Stimulated activated CD8-positive, alpha-beta memory T cell treated with anti-CD3 and anti-CD28 coated beads, Interleukin-12 subunit alpha, Interleukin-12 subunit beta, amount 100 ng/mL, for 24 hours (primary cell): ENCODE measurements around the gene SH3RF1.

Source experiments
- DNase-seq: peaks from one replicate; pipeline ENCODE4 v3.0.0-alpha.2; 2020; ENCODE audit errors: extremely low read depth

Gene SH3RF1

DNA sequence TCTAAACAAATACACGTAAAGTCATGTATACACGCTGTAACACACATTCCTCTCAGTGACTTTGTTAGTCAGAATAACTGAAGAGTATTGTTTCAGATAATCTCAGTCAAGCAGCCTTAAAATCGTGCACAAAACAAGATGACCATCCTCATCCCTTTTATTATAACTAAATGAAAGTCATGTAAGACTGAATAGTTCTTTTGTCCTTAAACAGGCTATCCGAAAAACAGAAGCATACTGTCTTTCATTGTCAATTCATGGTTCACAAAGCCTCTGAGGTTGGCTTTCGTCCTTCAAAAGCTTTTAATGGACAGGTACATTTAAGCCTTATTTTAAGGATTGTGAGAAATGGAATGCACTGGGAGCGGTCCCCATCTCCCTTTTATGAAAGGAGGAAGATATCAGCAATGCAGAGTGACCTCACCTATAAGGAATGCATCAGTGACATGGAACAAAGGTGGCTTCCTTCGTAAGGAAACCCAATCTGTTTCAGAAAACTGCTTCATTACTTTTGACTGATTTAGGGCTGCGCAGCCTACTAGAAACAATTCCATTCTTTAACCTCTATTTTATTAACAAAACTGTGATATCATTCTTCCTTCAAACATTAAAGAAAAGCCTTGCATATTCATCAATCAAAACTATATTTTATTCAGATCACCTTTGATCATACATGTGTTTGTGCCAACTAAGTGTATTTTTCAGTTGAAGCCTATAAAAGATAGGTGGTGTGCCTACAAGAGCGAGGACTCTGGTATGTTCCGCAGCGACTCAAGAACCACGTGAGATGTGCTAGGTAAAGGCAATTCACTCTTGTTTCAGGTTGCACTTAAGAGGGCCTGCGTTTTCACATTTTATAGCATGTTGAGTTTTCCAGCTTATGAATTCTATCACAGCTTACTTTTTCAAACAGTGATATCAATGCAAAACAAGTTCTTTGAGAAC, 19.2 kb downstream of the SH3RF1 start:
- no peak for DNase-seq

DNA sequence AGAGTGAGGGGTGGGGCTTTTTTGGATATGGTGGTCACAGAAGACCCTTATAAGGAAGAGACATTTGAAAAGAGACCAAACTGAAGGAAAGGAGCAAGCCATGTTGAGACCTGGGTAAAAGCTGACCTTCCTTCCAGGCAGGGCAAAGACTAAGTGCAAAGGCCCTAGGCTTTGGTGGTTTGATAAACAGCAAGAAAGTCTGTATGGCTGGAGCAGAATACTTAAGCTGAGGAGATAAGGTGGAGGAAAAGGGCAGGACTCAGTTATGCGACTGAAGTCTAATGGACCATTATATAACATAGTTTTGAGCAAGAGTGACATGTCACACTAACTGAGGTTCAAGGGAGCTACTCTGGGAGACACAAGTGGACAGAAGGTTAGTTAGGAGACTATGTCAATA, 20.0 kb downstream of the SH3RF1 start:
- DNase-seq: no peak

DNA sequence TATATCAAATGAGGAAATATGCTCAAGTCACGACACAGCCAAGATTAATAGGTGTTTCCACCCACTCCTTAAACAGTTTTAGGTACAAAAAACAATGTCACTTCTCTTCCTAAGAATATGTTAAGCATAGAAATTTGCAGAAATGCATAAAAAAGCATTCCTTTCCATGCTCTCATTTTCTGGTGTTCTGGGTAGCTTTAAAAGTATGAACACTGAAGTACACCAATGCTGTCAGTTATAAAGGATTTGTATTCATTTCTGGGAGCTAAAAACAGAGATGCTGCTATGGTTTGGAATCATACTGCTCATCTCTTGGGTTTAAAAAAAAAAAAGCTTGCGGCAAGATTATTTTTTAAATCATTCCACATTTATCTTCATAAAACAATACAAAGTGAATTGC, 20.8 kb downstream of the SH3RF1 start:
- no peak for DNase-seq

DNA sequence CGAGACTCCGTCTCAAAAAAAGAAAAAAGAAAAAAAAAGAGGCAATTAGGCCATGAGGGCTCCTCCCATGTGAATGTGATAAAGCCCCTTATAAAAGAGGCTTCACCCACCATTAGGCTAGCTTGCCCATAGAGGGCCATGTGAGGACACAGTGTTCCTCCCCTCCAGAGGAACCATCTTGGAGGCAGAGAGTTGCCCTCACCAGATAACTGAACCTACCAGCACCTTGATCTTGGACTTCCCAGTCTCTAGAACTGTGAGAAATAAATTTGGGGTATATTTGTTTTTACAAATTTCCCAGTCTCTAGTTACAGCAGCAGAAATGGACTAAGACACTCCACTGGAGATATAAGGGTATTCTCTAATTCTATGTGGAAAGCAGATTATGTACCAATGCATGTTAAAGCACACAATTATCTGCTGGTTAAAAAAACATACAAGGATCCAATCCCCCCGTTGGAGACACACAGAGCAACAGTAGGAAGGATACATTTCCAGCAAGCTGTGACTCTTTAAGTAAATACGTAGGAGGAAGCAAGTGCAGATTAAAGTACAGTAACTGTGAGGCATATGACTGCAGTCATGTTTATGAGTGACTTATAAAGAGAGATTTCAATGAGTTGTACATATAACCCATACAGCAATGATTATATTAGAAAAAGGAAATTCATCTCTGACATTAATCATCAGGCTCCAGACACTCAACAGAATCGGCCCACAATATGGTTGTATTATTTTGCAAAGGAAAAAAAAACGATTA, 21.4 kb downstream of the SH3RF1 start:
- DNase-seq: no peak

DNA sequence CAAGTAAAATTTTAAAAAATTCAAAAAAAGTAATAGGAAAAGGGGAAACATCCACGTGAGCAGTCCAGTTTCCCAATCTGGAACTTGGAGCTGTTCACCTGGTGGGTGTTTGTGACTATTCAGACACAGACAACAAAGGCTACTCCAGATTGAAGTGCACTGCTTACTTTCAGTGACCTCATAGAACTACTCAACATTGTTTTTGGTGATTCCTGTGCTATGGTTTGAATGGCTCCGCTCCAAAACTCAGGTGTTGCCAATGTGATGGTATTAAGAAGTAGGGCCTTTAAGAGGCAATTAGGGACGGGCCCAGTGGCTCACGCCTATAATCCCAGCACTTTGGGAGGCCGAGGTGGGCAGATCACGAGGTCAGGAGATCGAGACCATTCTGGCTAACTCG, 22.1 kb downstream of the SH3RF1 start:
- DNase-seq: no peak

DNA sequence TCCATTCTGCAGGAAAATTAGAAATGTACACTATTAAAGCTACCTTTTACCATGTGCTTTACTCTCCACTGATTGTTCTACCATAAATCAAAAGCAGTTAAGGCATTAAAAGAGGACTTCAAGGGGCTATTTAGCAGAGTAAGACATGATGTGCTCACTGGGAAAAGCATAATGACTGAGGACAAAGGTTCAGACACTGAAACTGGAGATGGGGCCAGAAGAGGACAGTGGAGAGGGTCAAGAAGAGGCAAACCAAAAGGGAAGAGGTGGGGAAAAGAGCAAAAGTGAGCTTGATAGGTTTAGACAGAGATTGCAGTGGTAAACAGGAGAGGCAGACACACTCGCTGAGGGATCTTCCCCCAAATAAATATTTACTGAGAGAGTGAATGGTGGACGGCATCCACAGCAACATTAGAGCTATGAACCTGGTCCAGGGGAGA, 23.8 kb downstream of the SH3RF1 start:
- no peak for DNase-seq

DNA sequence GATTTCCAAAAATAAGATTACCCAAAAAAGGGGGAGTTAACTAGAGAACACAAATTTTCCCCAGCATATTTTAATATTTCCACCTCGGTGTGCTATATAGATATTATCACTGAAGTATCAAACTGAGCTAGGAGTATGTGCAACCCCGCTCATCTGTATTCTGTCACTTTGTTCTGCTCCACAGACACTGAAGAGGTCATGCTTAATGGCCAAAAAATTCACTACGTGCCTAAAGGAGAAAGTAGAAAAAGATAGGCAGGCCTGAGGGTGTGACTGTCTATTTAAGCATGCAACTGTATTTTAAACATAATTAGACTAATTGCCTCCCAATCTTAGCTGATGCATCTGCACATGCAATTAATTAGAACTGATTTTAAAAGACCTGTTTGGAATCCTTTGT, 24.5 kb downstream of the SH3RF1 start:
- no peak for DNase-seq

DNA sequence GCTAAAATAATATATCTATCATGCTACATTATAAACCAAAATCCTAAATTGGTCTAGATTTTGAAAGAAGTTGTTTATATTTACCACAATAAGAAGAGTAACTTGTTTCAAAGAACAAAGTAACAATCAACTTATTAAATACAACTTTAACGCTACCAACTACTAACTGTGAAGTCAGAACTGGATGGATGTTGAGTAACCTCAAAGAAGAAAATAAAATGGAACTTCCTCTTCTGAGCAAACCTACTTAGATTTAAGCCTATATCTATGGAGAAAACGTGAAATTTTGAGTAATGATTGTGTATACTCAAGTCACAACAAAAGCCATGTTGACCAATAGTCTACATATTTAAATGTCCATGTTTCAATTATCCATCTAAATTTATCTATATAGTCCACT, 25.7 kb downstream of the SH3RF1 start:
- no peak for DNase-seq

DNA sequence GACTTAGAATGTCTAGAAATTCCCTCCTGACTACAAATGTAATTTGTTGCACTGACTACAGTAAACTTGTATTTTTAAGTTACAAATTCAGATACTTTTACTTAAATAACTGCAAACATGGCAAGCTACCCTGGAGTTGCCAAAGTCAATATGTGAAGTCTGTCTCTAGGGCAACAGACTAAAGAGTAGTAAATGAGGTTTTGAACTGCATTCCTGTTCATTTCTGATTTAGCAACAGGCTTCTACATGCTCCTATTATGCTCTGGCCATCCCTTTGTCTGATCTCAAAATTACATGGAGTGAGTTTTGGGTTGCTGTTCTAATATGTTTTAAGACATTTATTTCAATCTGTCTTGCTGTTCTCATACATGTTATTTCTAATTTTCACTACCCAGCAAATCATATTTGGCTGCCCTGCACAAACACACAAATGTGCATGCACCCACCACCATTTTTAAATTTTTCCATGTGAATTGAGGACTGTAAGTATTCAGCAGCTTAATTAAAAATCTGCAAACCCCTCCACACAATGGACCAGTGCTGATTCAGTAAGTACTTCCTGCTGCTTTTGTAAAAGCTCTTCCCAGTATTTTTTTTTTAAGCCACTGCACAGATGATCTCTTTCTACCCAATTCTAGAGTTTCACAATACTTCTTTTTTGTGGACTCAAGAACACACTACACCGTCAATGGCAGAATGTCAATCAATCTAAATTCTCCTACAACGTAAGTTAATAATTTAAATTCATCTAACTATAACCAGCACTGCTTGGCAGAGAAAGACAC, 26.7 kb downstream of the SH3RF1 start:
- no peak for DNase-seq

DNA sequence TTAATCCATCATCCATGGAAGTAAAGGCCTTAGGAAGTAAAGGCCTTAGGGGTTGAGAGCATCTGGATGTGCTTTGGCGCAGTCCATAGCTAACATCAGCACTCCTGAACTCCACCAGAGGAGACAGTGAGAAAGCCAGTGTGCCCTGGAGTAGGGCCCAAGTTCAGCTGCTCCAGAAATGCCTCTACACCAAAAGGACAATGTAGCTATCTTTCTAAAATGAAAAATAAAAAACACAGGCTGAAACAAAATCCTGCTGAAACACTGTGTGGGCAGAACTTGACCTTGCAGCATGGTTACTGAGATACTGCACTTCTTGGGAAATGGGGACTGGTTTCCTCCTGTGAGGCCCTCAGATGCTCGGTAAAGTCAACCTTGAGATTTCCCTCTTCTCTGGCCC, 29.3 kb downstream of the SH3RF1 start:
- DNase-seq: no peak

DNA sequence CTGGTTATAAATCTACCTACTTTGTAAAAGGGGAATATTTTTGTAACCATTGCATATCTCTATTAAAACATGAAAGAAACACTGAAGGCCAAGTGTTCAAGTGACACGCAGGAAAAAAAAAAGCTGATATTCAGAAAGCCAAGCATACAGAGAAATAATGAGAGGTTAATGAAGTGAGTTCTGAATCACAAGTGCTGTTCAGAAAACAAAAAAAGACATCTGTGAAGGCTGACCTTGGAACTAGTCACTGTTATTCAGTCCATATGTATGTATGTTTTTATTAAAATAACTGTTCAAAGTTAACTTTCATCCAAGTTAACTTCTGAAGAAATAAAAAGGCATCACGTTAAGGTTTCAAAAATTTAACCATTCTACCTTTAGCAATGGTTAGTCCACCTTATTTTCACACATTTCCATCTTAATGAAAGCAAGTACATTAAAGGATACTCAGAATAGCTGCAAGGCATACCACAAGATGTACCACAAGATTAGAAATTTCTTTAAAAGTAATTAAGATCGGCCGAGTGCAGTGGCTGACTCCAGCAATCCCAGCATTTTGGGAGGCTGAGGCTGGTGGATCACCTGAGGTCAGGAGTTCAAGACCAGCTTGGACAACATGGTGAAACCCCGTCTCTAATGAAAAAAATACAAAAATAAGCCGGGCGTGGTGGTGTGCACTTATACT, 31.4 kb downstream of the SH3RF1 start:
- no peak for DNase-seq

DNA sequence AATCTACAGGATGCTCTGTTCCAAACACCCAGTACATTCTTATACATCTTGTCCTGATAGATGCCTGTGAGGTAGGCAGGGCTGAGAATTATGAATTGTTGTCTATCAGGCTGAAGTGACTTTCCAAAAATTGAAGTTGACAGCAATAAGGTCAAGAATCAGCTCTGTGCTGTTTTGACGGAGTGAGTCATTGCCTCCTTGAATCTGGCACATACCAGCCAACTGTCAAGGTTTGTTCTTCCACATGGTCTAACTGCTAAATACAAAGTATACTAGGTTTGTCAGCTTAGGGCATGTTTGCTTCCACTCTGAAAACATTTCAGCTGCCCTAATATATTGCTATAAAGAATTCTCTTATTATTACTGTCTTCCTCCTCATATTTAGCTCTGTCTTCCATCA, 32.3 kb downstream of the SH3RF1 start:
- DNase-seq: no peak

DNA sequence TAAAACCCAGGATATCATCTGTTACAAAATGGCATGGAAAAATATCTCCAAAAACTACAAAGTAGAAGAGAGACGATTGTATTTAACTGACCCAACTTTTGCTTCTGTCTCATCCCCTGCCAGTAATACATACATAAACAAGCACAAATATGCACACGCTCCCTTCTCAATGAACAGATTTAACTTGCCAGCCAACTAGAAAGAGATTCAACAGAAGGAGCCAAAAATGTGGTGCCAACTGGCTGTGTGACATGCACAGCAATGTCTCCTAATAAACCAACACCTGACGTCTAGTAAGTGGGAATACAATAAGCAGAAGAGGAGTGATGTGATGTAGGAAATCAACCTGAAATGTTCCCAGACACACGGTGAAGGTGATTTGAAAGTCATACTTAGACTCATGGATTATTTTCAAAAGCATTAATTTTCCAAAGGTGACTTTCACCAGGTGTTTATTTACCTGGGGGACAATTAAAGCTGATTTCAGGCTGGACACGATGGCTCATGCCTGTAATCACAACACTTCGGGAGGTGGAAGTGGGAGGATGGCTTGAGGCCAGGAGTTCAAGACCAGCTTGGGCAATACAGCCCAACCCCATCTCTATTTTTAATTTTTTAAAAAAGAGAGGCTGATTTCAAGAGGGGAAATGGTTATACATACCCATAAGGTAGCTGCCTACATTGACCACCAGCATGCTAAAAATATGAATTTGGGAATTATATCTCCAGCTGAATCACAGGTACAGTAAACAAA, 33.7 kb downstream of the SH3RF1 start:
- no peak for DNase-seq

DNA sequence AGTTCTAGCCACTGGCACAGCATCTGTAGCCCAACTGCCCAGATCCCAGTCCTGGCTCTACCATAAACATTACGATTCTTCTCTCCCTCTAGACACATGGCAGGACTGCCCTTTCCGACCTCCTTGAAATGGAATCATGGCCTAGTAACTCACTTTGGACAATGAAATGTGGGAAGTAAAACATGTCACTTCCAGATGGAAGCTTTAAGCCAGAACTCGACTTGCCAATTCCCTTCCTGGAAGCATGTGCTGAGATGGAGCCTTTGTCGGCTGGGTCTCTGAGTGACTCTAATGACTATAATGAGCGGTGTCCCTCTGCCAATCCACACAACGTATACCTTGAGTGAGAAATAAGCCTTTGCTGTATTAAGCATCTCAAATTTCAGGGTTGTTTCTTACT, 34.7 kb downstream of the SH3RF1 start:
- no peak for DNase-seq

DNA sequence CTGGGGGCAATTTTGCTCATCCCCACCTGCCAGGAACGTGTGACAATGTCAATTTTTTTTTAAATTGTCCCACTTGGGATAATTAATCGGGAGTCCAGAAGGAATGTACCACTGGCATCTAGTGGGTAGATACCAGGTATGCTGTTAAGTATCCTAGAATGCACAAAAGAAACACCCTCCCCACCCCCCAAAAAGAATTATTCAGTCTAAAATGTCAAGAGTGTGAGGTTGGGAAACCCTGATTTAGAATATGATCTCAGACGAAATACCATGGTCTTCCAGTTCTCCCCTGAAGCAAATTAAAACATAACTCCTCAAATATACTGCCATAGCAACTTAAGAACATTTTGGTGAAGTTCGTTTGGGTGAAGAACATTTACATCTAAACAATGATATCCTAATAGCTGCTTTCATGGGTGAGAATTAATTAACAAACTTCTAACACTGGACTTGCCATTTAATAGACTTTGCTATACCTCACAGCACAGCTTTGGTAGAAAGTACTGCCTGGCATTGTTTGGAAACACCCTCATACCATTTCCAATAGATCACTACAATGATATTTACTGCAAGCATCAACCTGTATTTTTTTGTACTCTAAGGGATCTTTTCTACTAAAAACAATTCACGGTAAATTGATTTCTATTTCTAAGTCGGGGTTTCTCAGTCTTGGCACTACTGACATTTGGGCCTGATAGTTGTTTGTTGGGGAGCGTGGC, 36.5 kb downstream of the SH3RF1 start:
- DNase-seq: no peak

DNA sequence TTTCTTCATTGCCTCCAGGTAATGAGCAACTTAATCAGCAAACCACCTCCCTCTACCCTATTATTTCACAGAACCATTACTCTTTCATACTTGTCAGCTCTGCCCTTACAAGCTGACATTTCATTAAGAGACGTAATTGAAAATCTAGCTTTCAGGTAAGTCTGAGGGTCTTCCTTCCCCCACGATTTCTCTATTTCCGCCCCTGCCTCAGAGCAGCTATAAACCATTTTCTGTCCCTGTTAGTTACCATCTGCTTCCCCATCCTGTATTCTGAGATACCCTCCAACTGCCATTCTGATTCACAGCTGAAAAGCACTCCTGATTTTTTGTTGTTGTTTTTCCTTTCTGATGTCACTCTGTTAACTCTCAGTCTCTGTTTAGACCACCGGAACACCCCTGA, 37.1 kb downstream of the SH3RF1 start:
- no peak for DNase-seq

DNA sequence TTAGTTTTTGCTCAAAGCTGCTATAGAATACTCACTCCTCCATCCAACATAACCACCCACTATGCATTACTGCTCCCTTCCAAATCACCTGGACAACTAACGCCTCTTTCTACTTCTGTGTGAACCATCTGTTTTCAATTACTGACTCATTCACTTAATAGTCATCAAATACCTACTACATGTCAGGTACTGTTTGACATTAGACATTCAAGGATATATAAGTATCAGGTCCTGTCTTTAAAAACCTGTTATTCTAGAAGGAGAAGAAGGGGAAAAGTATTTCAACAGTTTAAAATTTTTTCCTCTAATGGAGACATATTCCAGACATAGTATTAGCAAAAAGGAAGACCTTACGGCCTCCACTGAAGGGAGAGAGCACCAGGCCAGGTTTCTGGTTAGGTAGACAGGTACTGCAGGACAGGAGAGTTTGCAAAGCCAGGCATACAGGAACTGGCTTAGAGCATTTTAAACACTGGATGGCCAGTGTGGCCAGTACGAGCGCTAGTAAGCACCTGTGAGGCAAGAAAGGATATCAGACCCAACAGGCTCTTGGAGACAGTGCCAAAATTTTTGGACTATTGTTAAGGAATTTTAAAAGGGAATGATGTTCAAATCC, 39.0 kb downstream of the SH3RF1 start:
- no peak for DNase-seq

DNA sequence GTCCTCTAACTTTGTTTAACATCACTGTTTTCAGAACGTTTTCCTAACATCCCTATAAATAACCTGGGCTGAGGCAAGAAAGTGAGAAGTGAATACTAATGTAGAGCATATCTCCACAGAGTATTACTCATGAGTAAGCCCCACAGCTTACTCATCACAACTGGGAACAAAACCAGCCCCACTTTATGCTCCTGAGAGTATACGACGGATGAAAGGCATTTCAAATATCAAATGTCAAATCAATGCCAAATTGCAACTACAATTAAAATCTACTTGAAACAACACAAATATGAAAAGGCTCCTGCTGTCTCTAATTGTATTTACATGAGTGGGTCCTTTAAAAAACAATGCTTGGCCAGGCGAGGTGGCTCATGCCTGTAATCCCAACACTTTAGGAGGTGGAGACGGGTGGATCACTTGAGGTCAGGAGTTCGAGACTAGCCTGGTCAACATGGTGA, 41.2 kb downstream of the SH3RF1 start:
- no peak for DNase-seq

DNA sequence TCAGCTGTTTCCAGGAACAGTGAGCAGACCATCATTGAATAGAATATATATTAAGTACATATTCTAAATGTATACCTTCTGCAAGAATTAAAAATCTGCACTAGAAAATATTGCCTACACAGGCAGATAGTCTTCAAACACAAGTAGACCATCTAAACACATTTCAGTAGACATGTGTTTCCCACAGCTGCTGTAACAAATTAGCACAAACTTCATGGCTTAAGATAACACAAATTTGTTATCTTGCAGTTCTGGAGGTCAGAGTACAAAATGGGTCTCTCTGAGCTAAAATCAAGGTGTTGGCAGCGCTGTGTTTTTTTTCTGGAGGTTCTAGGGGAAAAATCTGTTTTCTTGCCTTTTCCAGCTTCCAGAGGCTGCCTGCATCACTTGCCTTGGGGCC, 42.7 kb downstream of the SH3RF1 start:
- DNase-seq: no peak

DNA sequence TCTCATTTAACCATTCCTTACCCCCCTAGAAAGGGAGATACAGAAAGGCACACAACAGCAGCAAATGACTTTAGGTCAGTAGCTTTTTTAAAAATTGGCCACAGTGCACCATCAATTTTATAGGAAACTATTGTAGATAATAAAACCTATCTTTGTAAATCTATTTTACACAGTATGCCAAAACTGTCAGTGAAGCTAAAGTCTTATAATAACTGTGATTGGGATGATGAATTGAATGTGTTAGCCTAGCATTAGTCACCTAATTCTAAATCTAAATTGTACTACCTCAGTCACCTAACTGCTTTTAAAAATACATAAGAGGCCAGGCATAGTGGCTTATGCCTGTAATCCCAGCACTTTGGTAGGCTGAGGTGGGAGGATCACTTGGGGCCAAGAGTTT, 44.2 kb downstream of the SH3RF1 start:
- DNase-seq: no peak
